SU-DHL-6 (cell line): ENCODE results near the gene TTBK1.
A peak's percentile ranks its signal among the peaks of the same experiment; 100 is the strongest.

ENCODE experiments used
- H2AFZ ChIP-seq: fragments of 200-600 bp; sonication (generic); 2 replicates; pipeline ENCODE4 v1.6.1; 2014; ENCODE audit warnings: low read depth, mild to moderate bottlenecking, moderate library complexity, mixed read lengths, antibody characterized with exemption, low read length; ENCODE audit not compliant: severe bottlenecking
- H3F3A ChIP-seq: fragments of 200-600 bp; shearing (Covaris generic); 2 replicates; pipeline ENCODE4 v1.6.0; 2016; ENCODE audit warnings: antibody characterized with exemption, mild to moderate bottlenecking; ENCODE audit not compliant: insufficient read depth
- H3K27ac ChIP-seq: fragments of 200-600 bp; sonication (generic); 2 replicates; pipeline ENCODE4 v1.5.1; 2016; ENCODE audit warnings: low read depth, mild to moderate bottlenecking, low read length, moderate library complexity, mixed read lengths
- H3K27me3 ChIP-seq: fragments of 200-600 bp; sonication (generic), shearing (Covaris generic); 2 replicates; pipeline ENCODE4 v1.6.0; 2014; ENCODE audit warnings: mild to moderate bottlenecking, low read length
- H3K36me3 ChIP-seq: fragments of 200-600 bp; sonication (generic); 2 replicates; pipeline ENCODE4 v1.6.1; 2014; ENCODE audit warnings: mild to moderate bottlenecking, low read length, mixed read lengths
- H3K4me2 ChIP-seq: fragments of 300-600, 200-600 bp; shearing (Covaris generic), sonication (generic); 2 replicates; pipeline ENCODE4 v1.6.0; 2014; ENCODE audit warnings: low read length, low read depth, mild to moderate bottlenecking; ENCODE audit not compliant: poor library complexity, severe bottlenecking
- H3K4me3 ChIP-seq: fragments of 200-600 bp; sonication (generic); 2 replicates; pipeline ENCODE4 v1.5.1; 2014; ENCODE audit warnings: antibody characterized with exemption, low read length, mild to moderate bottlenecking, mixed read lengths; ENCODE audit not compliant: insufficient read depth, poor library complexity, severe bottlenecking
- H3K79me2 ChIP-seq: fragments of 200-600 bp; sonication (generic); 2 replicates; pipeline ENCODE4 v1.6.1; 2014; ENCODE audit warnings: mild to moderate bottlenecking, low read length, moderate library complexity; ENCODE audit not compliant: insufficient read depth
- H3K9ac ChIP-seq: fragments of 200-600 bp; sonication (generic); 2 replicates; pipeline ENCODE4 v1.7.0; 2014; ENCODE audit warnings: mild to moderate bottlenecking, low read length
- H3K9me2 ChIP-seq: fragments of 200-600 bp; sonication (generic); replicated peaks from 2 replicates; pipeline ENCODE4 v1.6.1; 2014; ENCODE audit warnings: low read length; ENCODE audit not compliant: insufficient read depth
- H3K9me3 ChIP-seq: fragments of 200-600 bp; sonication (generic); 2 replicates; pipeline ENCODE4 v1.6.1; 2014; ENCODE audit warnings: low read length, mixed read lengths; ENCODE audit not compliant: insufficient read depth
- H4K20me1 ChIP-seq: fragments of 200-600 bp; sonication (generic); 2 replicates; pipeline ENCODE4 v1.6.1; 2014; ENCODE audit warnings: low read depth, mild to moderate bottlenecking, antibody characterized with exemption, low read length, moderate library complexity, mixed read lengths
- CTCF ChIP-seq: fragments of 200-600 bp; sonication (generic); IDR thresholded peaks from one replicate; pipeline ENCODE4 v1.5.1; 2017; ENCODE audit warnings: antibody characterized with exemption, mild to moderate bottlenecking, low read length, moderate library complexity; ENCODE audit not compliant: insufficient read depth, poor library complexity, severe bottlenecking
- EZH2phosphoT487 ChIP-seq: fragments of 200-600 bp; sonication (generic), shearing (Covaris generic); conservative IDR thresholded peaks from 2 replicates; pipeline ENCODE4 v1.6.1; 2018; ENCODE audit warnings: mild to moderate bottlenecking, antibody characterized with exemption, low read length, moderate library complexity, mixed read lengths

Gene TTBK1

DNA sequence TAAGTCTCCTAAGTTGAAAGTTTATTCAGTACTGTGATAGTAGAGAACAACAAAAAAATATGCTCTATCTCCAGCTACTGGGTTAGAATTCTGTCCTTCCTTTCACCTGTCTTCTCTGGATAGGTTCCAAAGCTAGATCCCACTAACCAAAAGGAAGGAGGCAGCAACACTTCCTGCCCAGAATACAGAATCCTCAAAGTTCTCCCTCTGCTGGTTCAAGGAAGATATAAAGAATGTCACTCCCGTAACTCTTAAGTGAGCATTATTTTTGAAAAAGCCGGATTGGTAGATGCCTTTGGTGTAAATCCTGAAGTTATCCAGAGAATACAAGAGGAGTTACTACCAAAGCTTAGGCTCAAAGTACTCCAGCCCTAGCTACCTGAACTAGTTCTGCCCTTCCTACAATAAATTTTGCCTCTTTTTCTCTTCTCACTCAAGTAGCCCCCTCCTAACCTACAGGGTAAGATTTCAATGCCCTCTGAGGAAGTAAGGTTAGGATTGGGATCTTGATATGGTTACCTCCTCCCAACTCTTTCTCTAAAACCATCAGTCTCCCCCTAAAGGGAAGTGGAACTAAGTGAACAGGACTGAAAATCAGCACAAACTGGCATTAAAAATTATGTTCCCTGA is 91.3 kb downstream of the TTBK1 start:
- Histone ChIP-seq H3K9me2 (no peaks in the 10 kb centered on the region), H3K27ac (peak overlapping the region; percentile 0; the same call in 1 of the 2 replicates), H3K4me3 (no peak overlapping the region), H3F3A (peaks cover 70% of the 10 kb centered on the region), H3K4me2 (no peak overlapping the region), H3K9me3 (no peaks in the 10 kb centered on the region), H3K36me3 (peaks cover 41% of the 10 kb centered on the region), H3K79me2 (no peaks in the 10 kb centered on the region), H4K20me1 (peaks cover 7% of the 10 kb centered on the region; the same call in 1 of the 2 replicates), H3K27me3 (no peaks in the 10 kb centered on the region), H2AFZ (no peak overlapping the region), H3K9ac (no peak overlapping the region)
- peak; percentile 33 for TF ChIP-seq CTCF
- TF ChIP-seq EZH2phosphoT487 = no peak

GRCh38 chr6:43335469-43335868 is 92.2 kb downstream of the TTBK1 start:
- Histone ChIP-seq H4K20me1 (peaks cover 7% of the 10 kb centered on the region; the same call in 1 of the 2 replicates), H3K36me3 (peaks cover 50% of the 10 kb centered on the region), H3K27ac (no peak overlapping the region)

GRCh38 chr6:43336382-43336781 is 93.1 kb downstream of the TTBK1 start:
- Histone ChIP-seq H3K27me3 (no peaks in the 10 kb centered on the region), H3K9ac (no peak overlapping the region), H3K27ac (no peak overlapping the region), H2AFZ (no peak overlapping the region), H3K36me3 (peaks cover 58% of the 10 kb centered on the region), H3K4me2 (no peak overlapping the region), H4K20me1 (peaks cover 10% of the 10 kb centered on the region; the same call in 1 of the 2 replicates), H3K79me2 (no peaks in the 10 kb centered on the region; the same call in 1 of the 2 replicates), H3K4me3 (no peak overlapping the region), H3K9me3 (no peaks in the 10 kb centered on the region), H3F3A (peaks cover 79% of the 10 kb centered on the region), H3K9me2 (no peaks in the 10 kb centered on the region)
- no peak for TF ChIP-seq EZH2phosphoT487
- no peak for TF ChIP-seq CTCF

More at GRCh38 chr6:43335469-43335868, 92.2 kb downstream of the TTBK1 start:
- no peaks in the 10 kb centered on the region for H3K9me2 ChIP-seq
- H3K4me3 ChIP-seq = no peak overlapping the region
- H2AFZ ChIP-seq = no peak overlapping the region
- no peaks in the 10 kb centered on the region for H3K9me3 ChIP-seq
- no peaks in the 10 kb centered on the region for H3K79me2 ChIP-seq
- no peak overlapping the region for H3K4me2 ChIP-seq
- H3F3A ChIP-seq = peaks cover 76% of the 10 kb centered on the region
- H3K9ac ChIP-seq = no peak overlapping the region
- TF ChIP-seq CTCF = no peak
- TF ChIP-seq EZH2phosphoT487 = no peak
- no peaks in the 10 kb centered on the region for H3K27me3 ChIP-seq
